ENCODE results near the gene CNKSR1.

DNA sequence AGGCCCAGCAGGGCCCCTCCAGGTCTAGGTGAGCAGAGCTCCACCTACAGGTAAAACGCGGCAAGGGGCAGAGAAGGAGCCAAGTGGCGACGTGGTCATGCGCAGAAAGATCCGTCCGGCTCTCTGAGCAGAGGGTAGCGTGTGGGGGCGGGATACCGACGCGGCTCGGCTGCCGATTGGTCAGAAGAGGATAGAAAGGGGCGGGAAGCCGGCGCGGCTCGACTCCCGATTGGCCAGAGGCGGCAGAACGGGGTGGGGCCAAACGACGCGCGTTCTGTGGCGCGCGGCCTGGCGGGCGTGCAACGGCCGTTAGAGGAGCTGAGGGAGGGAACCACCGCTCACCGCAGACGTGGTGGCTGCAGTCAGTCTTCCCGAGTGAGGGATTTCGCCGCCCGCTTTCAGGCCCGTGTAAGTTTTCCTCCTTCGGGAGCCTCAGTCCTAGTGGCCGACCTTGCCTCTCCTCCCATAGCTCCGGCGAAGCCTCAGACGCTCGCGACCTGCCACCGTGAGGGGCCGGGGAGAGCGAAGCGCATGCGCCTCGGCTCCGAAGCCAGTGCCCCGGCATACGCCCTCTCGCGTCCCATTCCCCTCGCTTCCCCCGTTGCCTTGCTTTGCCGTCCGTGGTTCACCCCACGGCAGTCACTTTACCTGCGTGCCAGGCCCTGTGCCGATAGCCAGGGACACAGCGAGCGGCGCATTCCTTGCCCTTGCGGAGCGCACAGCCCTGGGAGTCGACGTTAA is 56.8 kb downstream of the CNKSR1 start, which contains the start of gene CEP85:
- TF ChIP-seq EZH2phosphoT487 (IDR thresholded peaks at IDR 0.05; ENCODE audit: borderline replicate concordance, low read depth, low read length) = no peak
- TF ChIP-seq, protein P1, sequence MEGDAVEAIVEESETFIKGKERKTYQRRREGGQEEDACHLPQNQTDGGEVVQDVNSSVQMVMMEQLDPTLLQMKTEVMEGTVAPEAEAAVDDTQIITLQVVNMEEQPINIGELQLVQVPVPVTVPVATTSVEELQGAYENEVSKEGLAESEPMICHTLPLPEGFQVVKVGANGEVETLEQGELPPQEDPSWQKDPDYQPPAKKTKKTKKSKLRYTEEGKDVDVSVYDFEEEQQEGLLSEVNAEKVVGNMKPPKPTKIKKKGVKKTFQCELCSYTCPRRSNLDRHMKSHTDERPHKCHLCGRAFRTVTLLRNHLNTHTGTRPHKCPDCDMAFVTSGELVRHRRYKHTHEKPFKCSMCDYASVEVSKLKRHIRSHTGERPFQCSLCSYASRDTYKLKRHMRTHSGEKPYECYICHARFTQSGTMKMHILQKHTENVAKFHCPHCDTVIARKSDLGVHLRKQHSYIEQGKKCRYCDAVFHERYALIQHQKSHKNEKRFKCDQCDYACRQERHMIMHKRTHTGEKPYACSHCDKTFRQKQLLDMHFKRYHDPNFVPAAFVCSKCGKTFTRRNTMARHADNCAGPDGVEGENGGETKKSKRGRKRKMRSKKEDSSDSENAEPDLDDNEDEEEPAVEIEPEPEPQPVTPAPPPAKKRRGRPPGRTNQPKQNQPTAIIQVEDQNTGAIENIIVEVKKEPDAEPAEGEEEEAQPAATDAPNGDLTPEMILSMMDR (conservative IDR thresholded peaks at IDR 0.05; ENCODE audit: low read length) = peak; percentile 87

Measured in OCI-LY7 (cell line).